T-helper 9 cell (primary cell): Measurements from ENCODE around the gene ATG4D.
"Not testable (repeated sequence)": the region's sequence is repeated elsewhere in the genome, so short reads cannot be mapped to it uniquely, and the experiment has no call there.

Experiments
- DNase-seq: peaks from one replicate; pipeline ENCODE4 v3.0.0-alpha.2; 2020

ATG4D gene

GRCh38 chr19:10520652-10521318 is 22.9 kb upstream of the ATG4D start:
- DNase-seq = no peak

GRCh38 chr19:10521461-10522171 is 22.1 kb upstream of the ATG4D start:
- DNase-seq = no peak

GRCh38 chr19:10523135-10523636 is 20.5 kb upstream of the ATG4D start:
- no peak for DNase-seq

- DNase-seq = no peak
Observed at GRCh38 chr19:10525636-10526035, 18.1 kb upstream of the ATG4D start.

- not testable (repeated sequence) for DNase-seq
Observed at GRCh38 chr19:10526887-10527286, 16.8 kb upstream of the ATG4D start.

GRCh38 chr19:10532457-10532856 is 11.2 kb upstream of the ATG4D start:
- DNase-seq = no peak

GRCh38 chr19:10533646-10534386 is 9.9 kb upstream of the ATG4D start:
- DNase-seq = no peak

- no peak for DNase-seq
Observed at GRCh38 chr19:10535613-10536012, 8.1 kb upstream of the ATG4D start.

- DNase-seq = no peak
Observed at GRCh38 chr19:10537668-10538067, 6.0 kb upstream of the ATG4D start.

GRCh38 chr19:10538204-10538983 is 5.3 kb upstream of the ATG4D start:
- no peak for DNase-seq

GRCh38 chr19:10539016-10539415 is 4.7 kb upstream of the ATG4D start:
- not testable (repeated sequence) for DNase-seq

- DNase-seq = no peak
Observed at GRCh38 chr19:10543059-10543419, 665 bp upstream of the ATG4D start.

GRCh38 chr19:10544242-10544752 is 593 bp downstream of the ATG4D start:
- no peak for DNase-seq

- no peak for DNase-seq
Observed at GRCh38 chr19:10544753-10545251, 1.1 kb downstream of the ATG4D start.

- no peak for DNase-seq
Observed at GRCh38 chr19:10546817-10547216, 3.1 kb downstream of the ATG4D start.

GRCh38 chr19:10548746-10549276 is 5.1 kb downstream of the ATG4D start:
- DNase-seq = no peak

- no peak for DNase-seq
Observed at GRCh38 chr19:10549733-10550132, 6.0 kb downstream of the ATG4D start.

- no peak for DNase-seq
Observed at GRCh38 chr19:10550336-10550735, 6.6 kb downstream of the ATG4D start.

GRCh38 chr19:10551006-10551405 is 7.3 kb downstream of the ATG4D start:
- DNase-seq = not testable (repeated sequence)

- no peak for DNase-seq
Observed at GRCh38 chr19:10551698-10552301, 8.1 kb downstream of the ATG4D start.

- no peak for DNase-seq
Observed at GRCh38 chr19:10552510-10553053, 8.9 kb downstream of the ATG4D start.
